HG03442 (cell line): ENCODE data around the gene ANKRD13B.

Experiments
- ATAC-seq: cut with Tn5 transposase; IDR thresholded peaks from one replicate; pipeline ENCODE4 v1.9.1; 2021; ENCODE audit warnings: mild to moderate bottlenecking, moderate library complexity; ENCODE audit not compliant: unreplicated experiment

The ANKRD13B gene

DNA sequence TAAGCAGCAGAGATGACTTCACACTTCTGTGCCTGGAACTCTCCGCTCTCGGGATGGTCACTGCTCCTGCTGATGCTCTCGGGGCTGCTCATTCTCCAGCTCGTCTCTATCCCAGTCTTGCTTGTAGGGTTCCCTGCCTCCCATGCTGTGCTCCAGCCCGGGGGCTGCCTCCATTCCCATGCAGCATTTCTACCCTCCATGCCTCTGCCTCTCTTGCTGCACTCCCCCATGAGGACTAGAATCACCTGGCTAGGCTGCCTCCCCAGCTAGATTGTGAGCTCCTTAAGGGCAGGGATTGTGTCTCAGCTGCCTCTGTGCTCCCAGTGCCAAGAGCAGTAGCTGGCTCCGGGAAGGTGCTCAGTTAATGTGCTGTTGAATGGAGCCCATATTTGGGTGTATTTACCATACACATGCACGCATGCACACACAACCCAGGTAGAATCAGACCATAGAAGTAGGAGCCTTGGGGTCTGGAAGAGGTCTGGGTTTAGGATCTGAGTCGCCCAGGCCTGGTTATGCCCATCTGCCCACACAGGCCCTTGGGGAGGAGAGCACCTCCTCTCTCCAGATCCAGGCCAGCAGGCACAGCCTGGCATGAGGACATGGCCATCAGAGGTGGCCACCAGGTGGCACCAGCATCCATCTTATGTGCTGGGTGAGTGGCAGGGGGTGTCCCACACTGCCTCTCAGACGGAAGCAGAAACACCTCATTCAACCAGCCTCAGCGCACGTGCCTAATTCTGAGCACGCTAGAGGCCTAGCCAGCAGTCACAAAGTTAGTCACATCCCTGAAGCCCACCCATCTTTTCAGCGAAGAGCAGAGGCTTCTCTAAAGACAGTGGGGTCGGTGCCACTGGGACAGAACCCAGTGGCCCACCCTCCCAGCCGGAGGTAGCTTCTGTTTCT is 12.8 kb upstream of the ANKRD13B start:
- ATAC-seq, result peak; percentile 51

GRCh38 chr17:29581583-29582253 is 11.2 kb upstream of the ANKRD13B start:
- ATAC-seq, result no peak

- no peak for ATAC-seq
Measured at GRCh38 chr17:29582254-29582765, 10.6 kb upstream of the ANKRD13B start.

DNA sequence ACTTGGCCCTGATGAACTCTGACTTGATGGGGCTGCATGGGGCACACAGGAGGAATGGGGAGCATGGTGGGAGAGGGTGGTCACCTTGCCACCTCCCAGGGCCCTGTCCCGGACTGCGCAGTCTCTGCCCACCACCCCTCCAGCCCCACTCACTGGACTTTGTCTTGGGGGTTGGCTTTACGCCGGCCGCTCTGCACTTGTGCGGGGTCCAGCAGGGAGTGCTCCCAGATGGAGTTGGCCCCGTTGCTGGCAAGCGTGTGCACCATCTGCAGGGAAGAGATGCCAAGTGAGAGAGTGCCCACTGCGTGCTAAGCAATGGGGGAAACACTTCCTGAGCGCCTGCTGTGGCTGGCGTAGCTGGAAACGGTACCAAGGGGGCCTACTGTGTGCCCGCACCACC is 10.2 kb upstream of the ANKRD13B start:
- no peak for ATAC-seq

DNA sequence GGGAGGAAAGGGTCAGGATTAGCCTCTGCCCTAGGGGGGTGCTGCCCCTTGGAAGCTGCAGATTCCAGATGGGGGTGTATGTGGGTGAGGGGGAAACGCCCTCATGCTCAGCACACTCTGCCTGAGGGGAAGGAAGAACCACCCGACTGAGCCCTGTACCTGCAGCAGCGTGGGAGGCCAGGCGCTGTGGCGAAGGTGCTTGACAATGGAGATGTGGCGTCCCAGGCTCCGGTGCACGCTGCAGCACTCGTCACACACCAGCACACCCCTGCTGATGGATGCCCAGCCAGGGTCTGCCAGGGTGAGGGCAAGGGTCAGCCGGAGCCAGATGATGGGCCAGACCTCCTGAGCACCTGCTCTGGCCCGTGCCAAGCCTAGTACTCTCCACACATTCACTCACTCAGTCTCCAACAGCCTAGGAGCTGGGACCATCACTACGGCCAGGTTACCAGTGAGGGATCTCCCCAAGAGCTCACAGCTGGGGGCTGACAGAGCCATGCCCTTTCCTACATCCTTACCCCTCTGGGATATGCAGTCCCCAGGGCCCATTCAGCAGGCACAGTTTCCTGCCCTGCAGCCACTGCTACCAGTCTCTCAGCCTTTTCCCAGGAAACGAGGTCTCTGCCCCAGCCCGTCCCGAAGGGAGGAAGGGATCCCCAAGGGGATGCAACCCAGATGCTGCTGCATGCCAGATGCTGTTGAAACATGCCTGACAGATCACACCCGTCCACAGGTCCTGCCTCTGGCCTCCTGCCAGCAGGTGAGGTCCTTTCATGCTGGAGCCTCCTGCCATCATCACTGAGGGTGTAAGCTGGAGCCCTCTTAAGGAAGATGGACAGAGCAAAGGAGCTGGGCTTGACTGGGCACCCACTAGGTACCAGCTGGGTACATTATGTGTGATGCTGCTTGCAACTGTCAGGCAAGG is 9.3 kb upstream of the ANKRD13B start:
- no peak for ATAC-seq

- ATAC-seq, result no peak
Measured at GRCh38 chr17:29584452-29585079, 8.4 kb upstream of the ANKRD13B start.

DNA sequence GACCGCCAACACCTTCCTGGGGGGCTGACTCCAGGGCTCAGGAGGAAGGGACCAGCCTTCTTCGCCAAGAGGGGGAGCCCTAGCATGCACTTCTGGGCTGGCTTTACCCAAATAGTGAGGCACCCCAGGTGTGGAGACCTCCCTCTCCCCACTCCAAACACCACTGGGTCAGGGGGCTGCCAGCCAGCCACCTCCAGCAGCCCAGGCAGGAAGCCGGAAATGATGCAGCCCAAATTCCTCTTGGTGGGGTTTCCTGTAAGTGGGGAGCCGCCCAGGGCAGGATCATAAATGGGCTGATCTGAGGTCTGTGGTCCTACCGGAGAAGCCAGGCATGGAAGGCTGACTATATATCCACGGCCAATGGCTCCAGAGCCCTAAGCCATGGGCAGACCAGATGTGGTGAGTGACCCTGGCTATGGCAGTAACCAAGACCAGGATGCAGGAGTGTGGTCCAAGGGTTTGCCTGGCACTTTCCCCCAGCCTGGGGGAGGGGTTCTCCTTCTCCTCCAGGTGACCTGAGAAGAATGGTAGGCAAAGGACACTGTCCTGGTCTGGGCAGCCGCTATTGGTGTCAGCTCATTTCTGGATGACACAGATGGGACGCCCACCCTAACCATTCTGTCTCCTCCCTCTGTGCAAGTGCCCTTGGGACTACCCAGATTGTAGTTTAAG is 7.7 kb upstream of the ANKRD13B start:
- ATAC-seq, result no peak

DNA sequence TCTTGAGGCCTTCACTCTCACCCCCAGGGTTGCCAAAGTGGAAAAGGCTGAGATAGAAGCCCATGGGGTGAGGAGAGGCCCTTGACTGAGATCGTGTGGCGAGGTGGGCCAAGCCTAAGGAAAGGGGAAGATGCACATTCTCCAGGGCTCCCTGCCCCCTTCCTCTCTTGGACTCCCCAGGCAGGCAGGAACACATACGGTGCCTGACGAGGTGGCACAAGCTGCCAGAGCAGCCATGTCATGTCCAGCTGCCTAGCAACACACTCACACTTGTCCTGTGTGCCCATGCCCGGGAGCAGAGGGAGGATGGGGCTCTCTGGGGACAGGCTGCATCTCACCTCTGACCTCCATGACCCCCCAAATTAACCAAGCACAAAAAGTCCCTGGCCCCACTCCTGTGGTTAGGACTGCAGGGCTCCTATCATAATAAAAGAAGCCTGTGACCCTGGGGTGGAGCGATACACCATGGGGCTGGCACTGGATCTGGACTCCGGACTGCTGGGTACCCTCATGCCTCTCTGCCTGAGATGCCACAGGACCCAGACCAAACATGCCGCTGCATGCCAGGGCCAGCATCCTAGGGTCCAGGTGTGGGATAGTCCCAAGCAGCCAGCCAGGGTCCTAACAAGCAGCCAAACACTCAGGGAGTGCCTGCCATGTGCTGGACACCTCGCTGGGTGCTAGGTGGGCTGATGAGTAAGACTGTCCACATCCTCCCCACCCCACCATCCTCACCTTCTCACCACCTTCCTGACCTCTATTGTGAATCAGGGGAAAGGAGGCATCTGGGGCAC is 6.1 kb upstream of the ANKRD13B start:
- ATAC-seq, result no peak

- ATAC-seq, result no peak
Measured at GRCh38 chr17:29587591-29587990, 5.3 kb upstream of the ANKRD13B start.

DNA sequence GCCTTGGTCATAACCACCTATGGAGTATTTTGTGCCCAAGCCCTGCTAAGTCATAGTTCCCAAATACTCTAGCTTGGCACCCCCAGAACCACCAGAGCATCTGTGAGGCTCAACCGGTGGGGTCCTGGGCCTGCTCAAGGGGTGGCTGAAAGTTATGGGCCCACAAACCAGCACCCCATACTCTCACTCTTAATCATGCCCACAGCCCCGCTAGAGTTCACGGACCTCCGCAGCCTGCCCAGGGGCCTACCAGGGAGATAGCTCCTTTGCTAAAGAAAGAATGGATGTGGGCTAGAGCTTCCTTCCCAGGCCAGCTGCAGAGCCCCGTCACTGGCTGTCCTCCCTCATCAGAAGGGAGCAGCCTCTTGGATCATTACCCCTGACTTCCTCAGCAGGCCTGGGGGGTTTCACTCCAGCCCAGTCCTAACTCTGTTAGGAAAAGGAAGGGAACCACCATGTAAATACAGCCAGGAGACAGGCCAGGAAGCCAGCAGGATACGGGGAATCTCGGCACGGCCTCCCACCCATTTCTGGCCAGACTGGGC is 4.8 kb upstream of the ANKRD13B start:
- no peak for ATAC-seq

GRCh38 chr17:29588562-29589411 is 4.1 kb upstream of the ANKRD13B start:
- ATAC-seq, result peak; percentile 6

- ATAC-seq, result peak; percentile 56
Measured at GRCh38 chr17:29589524-29590410, 3.2 kb upstream of the ANKRD13B start, which contains the start of gene GIT1. TSS of gene GIT1 (minus strand) at chr17:29589648. CDS start at chr17:29589378, 270 bp downstream.

GRCh38 chr17:29590411-29591145 is 2.4 kb upstream of the ANKRD13B start:
- ATAC-seq, result no peak

DNA sequence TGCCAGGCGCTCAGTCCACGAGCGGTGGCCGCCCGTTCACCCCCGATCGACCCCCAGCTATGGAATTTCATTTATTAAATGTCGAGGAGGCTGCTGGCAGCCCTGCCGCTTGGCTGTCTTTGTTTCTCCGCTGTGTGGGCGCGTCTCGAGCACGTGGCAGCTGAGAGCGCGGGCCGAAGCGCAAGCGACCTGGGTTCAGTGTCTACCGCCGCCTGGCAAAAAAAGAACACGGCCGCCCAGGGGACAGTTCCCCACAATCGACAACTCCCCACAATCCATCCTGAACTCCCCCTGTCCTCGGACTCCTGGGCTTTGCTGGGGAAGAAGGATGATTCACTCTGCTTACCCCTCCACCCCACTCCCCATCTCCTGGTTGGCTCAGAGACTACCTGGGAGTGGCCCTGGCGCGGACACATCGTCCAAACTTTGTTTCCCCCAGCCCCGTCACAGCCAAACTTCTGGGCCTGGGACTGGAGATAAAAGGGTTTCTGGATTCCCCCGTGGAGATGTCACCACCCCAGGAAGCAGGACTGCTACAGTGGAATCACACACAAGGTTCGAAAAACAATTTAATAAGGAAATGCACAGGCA is 1.7 kb upstream of the ANKRD13B start:
- ATAC-seq, result no peak

DNA sequence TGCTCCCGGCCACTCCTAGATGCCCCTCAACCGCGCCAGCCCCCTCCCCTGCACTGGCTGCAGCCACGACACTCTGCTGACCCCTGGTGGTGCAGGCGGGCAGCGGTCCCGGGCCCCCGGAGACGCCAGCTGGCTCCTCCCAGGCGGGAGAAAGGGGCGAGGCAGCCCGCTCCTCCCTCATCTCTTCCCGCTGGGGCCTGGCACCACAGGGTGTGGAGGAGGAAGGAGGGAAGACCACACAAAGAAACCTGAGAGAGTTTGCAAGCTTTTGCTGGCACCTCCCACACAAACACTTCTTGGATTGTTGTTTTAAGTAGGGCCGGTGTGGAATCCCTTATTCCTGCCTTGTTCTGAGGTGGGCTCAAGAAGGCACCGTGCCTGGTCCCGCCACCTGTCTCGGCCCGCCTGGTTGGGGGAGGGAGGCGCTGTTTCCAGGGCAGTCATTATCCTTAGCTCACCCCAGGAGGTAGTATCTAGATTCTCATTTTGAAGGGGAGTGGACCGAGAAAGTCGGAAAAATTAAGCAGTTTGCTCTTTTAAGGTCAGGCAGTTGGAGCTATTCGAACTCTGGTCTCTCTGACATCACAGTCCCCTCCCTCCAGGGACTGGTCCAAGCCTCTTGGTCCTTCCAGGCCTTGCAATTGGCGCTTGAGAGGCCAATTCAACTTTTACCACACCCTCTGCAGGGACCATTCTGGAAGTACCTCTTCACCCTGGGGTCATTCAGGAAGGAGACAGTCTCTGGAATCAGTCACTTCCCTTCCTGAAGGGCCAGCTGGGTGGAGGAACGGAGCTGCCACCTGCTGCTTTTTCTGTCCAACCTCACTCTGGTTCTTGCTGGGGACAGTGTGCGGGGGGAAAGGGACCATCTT is 959 bp upstream of the ANKRD13B start:
- ATAC-seq, result no peak
